Measurements from ENCODE around the gene NDST4.

GRCh38 chr4:114986133-114986532 lies 127.3 kb downstream of the NDST4 start:
- TF ChIP-seq CTCF (IDR thresholded peaks at IDR 0.05) (no peak), POLR2AphosphoS5 (IDR thresholded peaks at IDR 0.05) (no peak), EP300 (IDR thresholded peaks at IDR 0.05) (no peak), POLR2A (IDR thresholded peaks at IDR 0.05) (no peak)

All from stomach (tissue), 4 donors.